NCI-H146 (cell line): ENCODE measurements around the gene C16orf82.

Experiments
- DNase-seq: peaks from one replicate; lab custom pipeline; 2025; lab: John Stamatoyannopoulos, UW

Gene C16orf82

GRCh38 chr16:27088216-27088615 is 21.5 kb downstream of the C16orf82 start:
- DNase-seq, result no peak

- DNase-seq, result no peak
Measured at GRCh38 chr16:27096375-27096774, 29.6 kb downstream of the C16orf82 start.

- DNase-seq, result no peak
Measured at GRCh38 chr16:27097800-27098230, 31.1 kb downstream of the C16orf82 start.

GRCh38 chr16:27098366-27099049 is 31.8 kb downstream of the C16orf82 start:
- no peak for DNase-seq

GRCh38 chr16:27102701-27103575 is 36.2 kb downstream of the C16orf82 start:
- no peak for DNase-seq

GRCh38 chr16:27103954-27104353 is 37.2 kb downstream of the C16orf82 start:
- DNase-seq, result no peak

- no peak for DNase-seq
Measured at GRCh38 chr16:27106305-27106704, 39.6 kb downstream of the C16orf82 start.

GRCh38 chr16:27107185-27107592 is 40.5 kb downstream of the C16orf82 start:
- no peak for DNase-seq

GRCh38 chr16:27108051-27108770 is 41.5 kb downstream of the C16orf82 start:
- no peak for DNase-seq

- DNase-seq, result no peak
Measured at GRCh38 chr16:27108826-27109665, 42.3 kb downstream of the C16orf82 start.

GRCh38 chr16:27109666-27110523 is 43.2 kb downstream of the C16orf82 start:
- peak; percentile 62 for DNase-seq

GRCh38 chr16:27110524-27110896 is 43.8 kb downstream of the C16orf82 start:
- no peak for DNase-seq

GRCh38 chr16:27111486-27111885 is 44.8 kb downstream of the C16orf82 start:
- DNase-seq, result no peak

GRCh38 chr16:27112093-27112811 is 45.5 kb downstream of the C16orf82 start:
- no peak for DNase-seq

GRCh38 chr16:27113341-27113841 is 46.7 kb downstream of the C16orf82 start:
- no peak for DNase-seq

- DNase-seq, result no peak
Measured at GRCh38 chr16:27114006-27114405, 47.3 kb downstream of the C16orf82 start.

GRCh38 chr16:27118526-27118925 is 51.8 kb downstream of the C16orf82 start:
- no peak for DNase-seq
